GM12878 (cell line): Measurements from ENCODE around the gene SNPH. TPM values are rescaled to one million over a fixed set of nuclear protein-coding genes. Genes with fewer than 3 reads are reported as not detected.

Experiments used
- ATAC-seq: fragments of 200-7000 bp; cut with Tn5 transposase; 3 replicates; pipeline ENCODE4 v1.9.1; 2020; ENCODE audit warnings: mild to moderate bottlenecking, moderate library complexity
- BruUV-seq: library from RNA; stranded (reverse); fragments of 400-500 nt; replicated peaks from 2 replicates; lab custom pipeline; 2021; lab: Mats Ljungman, UMichigan
- CTCF ChIA-PET: fragments of 300-600 bp; sonication (Branson Sonifier 250); formaldehyde crosslinking; extraction: SDS; loops from one replicate; lab custom pipeline; 2021; ENCODE audit warnings: inconsistent platforms; lab: Yijun Ruan, JAX
- POLR2A ChIA-PET: fragments of 350-600 bp; formaldehyde crosslinking; extraction: SDS; loops from one replicate; lab custom pipeline; 2021; ENCODE audit warnings: inconsistent platforms; lab: Charles Lee
- RAD21 ChIA-PET: fragments of 300-600 bp; sonication (Branson Sonifier 250); formaldehyde crosslinking; loops from one replicate; lab custom pipeline; 2023; ENCODE audit warnings: antibody characterized with exemption; ENCODE audit not compliant: unreplicated experiment; lab: Charles Lee
- SMC1A ChIA-PET: fragments of 300-600 bp; sonication (Branson Sonifier 250); formaldehyde crosslinking; loops from one replicate; lab custom pipeline; 2023; ENCODE audit not compliant: unreplicated experiment, uncharacterized antibody; lab: Charles Lee
- DNase-seq: peaks from one replicate; pipeline ENCODE4 v3.0.0-alpha.2; 2011; ENCODE audit warnings: low read depth, low spot score
- FAIRE-seq: peaks from 3 replicates; lab custom pipeline; 2011; peaks lifted over from hg19 to GRCh38; lab: Jason Lieb, UNC
- H2AFZ ChIP-seq: 2 replicates; pipeline ENCODE4 v1.6.0; 2011; ENCODE audit warnings: low read depth, low read length, control low read depth; ENCODE audit not compliant: control insufficient read depth
- H3K27ac ChIP-seq: 2 replicates; pipeline ENCODE4 v1.5.1; 2011; ENCODE audit warnings: control low read depth; ENCODE audit not compliant: control insufficient read depth, insufficient read depth
- H3K27me3 ChIP-seq, 2 experiments: replicated peaks in 1 of 2; 2 replicates each; pipeline versions ENCODE4 v1.6.0 to v1.6.1; 2011; ENCODE audit warnings: low read length in 1 of 2; ENCODE audit not compliant: control insufficient read depth in 2 of 2, insufficient read depth in 2 of 2
- H3K36me3 ChIP-seq, 2 experiments: 2 replicates each; pipeline ENCODE4 v1.5.1; 2011; ENCODE audit warnings: low read length in 1 of 2; ENCODE audit not compliant: control insufficient read depth in 2 of 2, insufficient read depth in 2 of 2
- H3K4me1 ChIP-seq: 2 replicates; pipeline ENCODE4 v1.6.1; 2011; ENCODE audit warnings: mild to moderate bottlenecking, low read length, moderate library complexity, mixed read lengths; ENCODE audit not compliant: control insufficient read depth, insufficient read depth
- H3K4me2 ChIP-seq: 2 replicates; pipeline ENCODE4 v1.6.0; 2011; ENCODE audit warnings: control low read depth; ENCODE audit not compliant: control insufficient read depth, insufficient read depth
- H3K4me3 ChIP-seq: fragments of 200-600 bp; sonication (generic); 2 replicates; pipeline ENCODE4 v1.5.1; 2016
- H3K79me2 ChIP-seq: 2 replicates; pipeline ENCODE4 v1.6.0; 2011; ENCODE audit warnings: low read length; ENCODE audit not compliant: control insufficient read depth, insufficient read depth
- H3K9ac ChIP-seq: 2 replicates; pipeline ENCODE4 v1.8.0; 2011; ENCODE audit warnings: low read length, control low read depth, mixed read lengths; ENCODE audit not compliant: control insufficient read depth, insufficient read depth
- H3K9me3 ChIP-seq: replicated peaks from 3 replicates; pipeline ENCODE4 v1.5.1; 2011; ENCODE audit warnings: mild to moderate bottlenecking, low read length; ENCODE audit not compliant: control insufficient read depth, insufficient read depth
- H4K20me1 ChIP-seq: 2 replicates; pipeline ENCODE4 v1.6.0; 2011; ENCODE audit not compliant: control insufficient read depth, insufficient read depth
- CEBPB ChIP-seq, 2 experiments: fragments of 150-350 bp in 1 of 2; IDR thresholded peaks; 2 replicates each; pipeline ENCODE4 v1.6.1; 2012 to 2014; ENCODE audit warnings: low read depth in 2 of 2, low read length in 2 of 2, borderline replicate concordance in 1 of 2, inconsistent platforms in 1 of 2
- EED ChIP-seq: sonication (generic); IDR thresholded peaks from 2 replicates; pipeline ENCODE4 v1.6.1; 2016; ENCODE audit warnings: antibody characterized with exemption, low read depth
- FOS ChIP-seq: IDR thresholded peaks from 3 replicates; pipeline ENCODE4 v1.6.1; 2011; ENCODE audit warnings: borderline replicate concordance; ENCODE audit not compliant: insufficient read length; ENCODE audit errors: extremely low read depth
- IRF4 ChIP-seq: IDR thresholded peaks from 2 replicates; pipeline ENCODE4 v1.6.1; 2011; ENCODE audit warnings: low read depth, low read length
- JUNB ChIP-seq: IDR thresholded peaks from 2 replicates; pipeline ENCODE4 v1.6.1; 2016; ENCODE audit warnings: antibody characterized with exemption, mild to moderate bottlenecking
- MYC ChIP-seq: IDR thresholded peaks from 2 replicates; pipeline ENCODE4 v1.6.1; 2011; ENCODE audit warnings: mild to moderate bottlenecking, low read length, moderate library complexity, inconsistent platforms; ENCODE audit not compliant: insufficient read depth, insufficient replicate concordance, insufficient read length, severe bottlenecking
- RBBP5 ChIP-seq: fragments of 200-600 bp; sonication (generic); conservative IDR thresholded peaks from 2 replicates; pipeline ENCODE4 v1.6.1; 2016
- RFX5 ChIP-seq: IDR thresholded peaks from 2 replicates; pipeline ENCODE4 v1.6.1; 2011; ENCODE audit warnings: low read depth, low read length, improper control_type of control experiment
- WRNIP1 ChIP-seq: IDR thresholded peaks from 2 replicates; pipeline ENCODE4 v1.6.1; 2011; ENCODE audit warnings: low read depth, low read length, improper control_type of control experiment, borderline replicate concordance
- ZNF384 ChIP-seq: IDR thresholded peaks from 2 replicates; pipeline ENCODE4 v1.6.1; 2012; ENCODE audit warnings: low read depth, mild to moderate bottlenecking, low read length, improper control_type of control experiment, borderline replicate concordance
- ZZZ3 ChIP-seq: IDR thresholded peaks from 2 replicates; pipeline ENCODE4 v1.6.1; 2011; ENCODE audit warnings: low read depth; ENCODE audit not compliant: control insufficient read depth, insufficient read length
- WGBS: methylation state at CpG from one replicate; pipeline ENCODE4 v1.1.6; 2016; ENCODE audit warnings: low lambda C conversion rate; ENCODE audit not compliant: insufficient replicate concordance, insufficient coverage; ENCODE audit errors: missing lambda C conversion rate; 5-methylcytosine and 5-hydroxymethylcytosine counted together
- in situ Hi-C: fragments of 300-500 bp; cut with MboI; formaldehyde crosslinking; loops from 9 replicates; pipeline ENCODE4 v1.14.3; 2018; ENCODE audit warnings: mixed read lengths
- intact Hi-C: fragments of 100-400 bp; cut with micrococcal nuclease; formaldehyde crosslinking; loops from one replicate; pipeline ENCODE4 v1.14.2; 2022; ENCODE audit not compliant: unreplicated experiment
- polyA plus RNA-seq, 11 experiments: library from polyadenylated mRNA; depleted of rRNA in 4 of 11; unstranded in 6 of 11; stranded (reverse) in 5 of 11; fragments of >200 nt; fragmentation: Nextera tagmentation in 4 of 11; fragmentation: Illumina TruSeq in 1 of 11; extraction: Ambion mirVana in 4 of 11; extraction: Trizol in 1 of 11; gene quantifications; 1 replicate in 1 of 11; 2 replicates in 10 of 11; pipeline versions ENCODE4 v1.2.1 to v1.2.3, GENCODE V29; 2011 to 2016; ENCODE audit warnings: inconsistent platforms in 2 of 11, missing spikeins in 2 of 11, low read depth in 1 of 11
- total RNA-seq, 4 experiments: library from RNA; depleted of rRNA in 3 of 4; stranded (reverse); fragments of >200 nt in 3 of 4; fragmentation: Illumina TruSeq in 1 of 4; extraction: Trizol in 1 of 4; gene quantifications; 2 replicates each; pipeline versions ENCODE4 v1.2.1 to v1.2.3, GENCODE V29; 2013 to 2021
- TF ChIP-seq, protein P1 (sequence below): IDR thresholded peaks from 2 replicates; pipeline ENCODE4 v1.6.1; 2011; ENCODE audit warnings: borderline replicate concordance, low read depth, mild to moderate bottlenecking, moderate library complexity, low read length; ENCODE audit not compliant: insufficient read depth, poor library complexity, severe bottlenecking

Gene SNPH
- total and polyA plus RNA-seq, 10 of the 15 experiments (the other 5 are each of a cell fraction or from before 2014, with no cell fraction given): 0.02 to 0.45 (median 0.34) TPM; not detected in 2

DNA sequence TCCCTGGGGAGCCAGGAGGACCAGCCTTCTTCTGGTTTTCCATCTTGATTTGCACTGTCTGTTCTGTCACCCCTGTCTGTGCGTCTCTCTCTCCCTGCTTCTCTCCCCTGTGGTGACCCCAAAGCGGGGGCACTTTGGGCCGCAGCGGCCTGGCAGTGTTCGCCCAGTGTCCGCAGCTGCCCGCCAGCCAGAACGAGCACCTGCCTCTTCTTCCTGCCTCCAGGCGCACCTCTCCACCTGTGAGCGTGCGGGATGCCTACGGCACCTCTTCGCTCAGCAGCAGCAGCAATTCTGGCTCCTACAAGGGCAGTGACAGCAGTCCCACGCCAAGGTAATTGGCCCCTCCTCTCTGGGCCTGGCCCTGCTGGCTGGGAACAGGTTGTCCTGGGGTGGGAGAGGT is 30.8 kb downstream of the SNPH start:
- in situ Hi-C loops: no loop called here
- no peak overlapping the region for H3K27ac ChIP-seq
- BruUV-seq: no TSS peak
- no peak overlapping the region for H3K4me2 ChIP-seq
- ChIA-PET CTCF (no interaction called here), RAD21 (no interaction called here), SMC1A (interaction anchor here (1.6 kb wide), 1 partner anchor 12 kb away, joined by 4 read pairs; no protein-coding TSS in a partner anchor), POLR2A (no interaction called here)
- ATAC-seq (no peak), DNase-seq (no peak), FAIRE-seq (no peak)
- intact Hi-C loops: no loop called here
- no peaks in the 10 kb centered on the region for H3K79me2 ChIP-seq
- H3K9me3 ChIP-seq: no peaks in the 10 kb centered on the region
- H3K36me3 ChIP-seq: no peaks in the 10 kb centered on the region
- TF ChIP-seq CEBPB (IDR thresholded peaks at IDR 0.05; ENCODE audit: borderline replicate concordance in 1 of 2, low read depth in 2 of 2, low read length in 2 of 2) (no peak), JUNB (no peak), EED (no peak), RBBP5 (no peak), WRNIP1 (no peak), FOS (no peak), ZZZ3 (no peak), ZNF384 (no peak), IRF4 (no peak), RFX5 (no peak), MYC (no peak)
- TF ChIP-seq, protein P1, sequence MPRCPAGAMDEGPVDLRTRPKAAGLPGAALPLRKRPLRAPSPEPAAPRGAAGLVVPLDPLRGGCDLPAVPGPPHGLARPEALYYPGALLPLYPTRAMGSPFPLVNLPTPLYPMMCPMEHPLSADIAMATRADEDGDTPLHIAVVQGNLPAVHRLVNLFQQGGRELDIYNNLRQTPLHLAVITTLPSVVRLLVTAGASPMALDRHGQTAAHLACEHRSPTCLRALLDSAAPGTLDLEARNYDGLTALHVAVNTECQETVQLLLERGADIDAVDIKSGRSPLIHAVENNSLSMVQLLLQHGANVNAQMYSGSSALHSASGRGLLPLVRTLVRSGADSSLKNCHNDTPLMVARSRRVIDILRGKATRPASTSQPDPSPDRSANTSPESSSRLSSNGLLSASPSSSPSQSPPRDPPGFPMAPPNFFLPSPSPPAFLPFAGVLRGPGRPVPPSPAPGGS: no peak
- H3K27me3 ChIP-seq: no peaks in the 10 kb centered on the region; a peak in 3 of 4 replicates
- H3K4me3 ChIP-seq: no peak overlapping the region
- no peak overlapping the region for H2AFZ ChIP-seq
- H3K9ac ChIP-seq: no peak overlapping the region
- no peaks in the 10 kb centered on the region for H3K4me1 ChIP-seq
- no peaks in the 10 kb centered on the region for H4K20me1 ChIP-seq
- 62% methylated on average over 13 of the region's 14 CpGs for WGBS
